HAP-1 (cell line): ENCODE results near the gene DPPA2.

ENCODE experiments used
- DNase-seq, 2 experiments: peaks; one replicate each; pipeline ENCODE4 v3.0.0-alpha.2; 2016 to 2020; ENCODE audit warnings: low spot score in 2 of 2
- H3K27me3 ChIP-seq: fragments of 250-450 bp; sonication (Bioruptor Pico); 2 replicates; pipeline ENCODE4 v1.5.1; 2020; ENCODE audit warnings: low read depth, mild to moderate bottlenecking, moderate library complexity
- H3K36me3 ChIP-seq: fragments of 250-450 bp; sonication (Bioruptor Pico); replicated peaks from 2 replicates; pipeline ENCODE4 v1.5.1; 2020; ENCODE audit warnings: mild to moderate bottlenecking
- H3K4me1 ChIP-seq: fragments of 250-450 bp; sonication (Bioruptor Pico); 2 replicates; pipeline ENCODE4 v1.5.1; 2020; ENCODE audit warnings: mild to moderate bottlenecking
- H3K4me3 ChIP-seq: fragments of 250-450 bp; sonication (Bioruptor Pico); 2 replicates; pipeline ENCODE4 v1.5.1; 2020; ENCODE audit warnings: mild to moderate bottlenecking, moderate library complexity
- H3K9me3 ChIP-seq: fragments of 250-450 bp; sonication (Bioruptor Pico); 2 replicates; pipeline ENCODE4 v1.5.1; 2020; ENCODE audit warnings: mild to moderate bottlenecking, moderate library complexity
- in situ Hi-C: fragments of 300-500 bp; cut with MboI; formaldehyde crosslinking; loops from 3 replicates; pipeline ENCODE4 v1.14.3; 2020; ENCODE audit warnings: low sequenced_read_pairs, inconsistent platforms, mixed read lengths

Gene DPPA2

GRCh38 chr3:109270779-109271178 is 45.5 kb downstream of the DPPA2 start:
- in situ Hi-C loops, result no loop called here
- no peaks in the 10 kb centered on the region for H3K36me3 ChIP-seq
- H3K27me3 ChIP-seq, result no peaks in the 10 kb centered on the region
- H3K9me3 ChIP-seq, result no peaks in the 10 kb centered on the region
- H3K4me1 ChIP-seq, result no peaks in the 10 kb centered on the region
- DNase-seq, result no peak
- H3K4me3 ChIP-seq, result no peak overlapping the region

GRCh38 chr3:109269577-109270275 is 46.6 kb downstream of the DPPA2 start:
- H3K4me1 ChIP-seq, result no peaks in the 10 kb centered on the region
- H3K36me3 ChIP-seq, result no peaks in the 10 kb centered on the region
- DNase-seq, result no peak
- no peaks in the 10 kb centered on the region for H3K9me3 ChIP-seq
- in situ Hi-C loops, result no loop called here
- H3K4me3 ChIP-seq, result no peak overlapping the region
- no peaks in the 10 kb centered on the region for H3K27me3 ChIP-seq

DNA sequence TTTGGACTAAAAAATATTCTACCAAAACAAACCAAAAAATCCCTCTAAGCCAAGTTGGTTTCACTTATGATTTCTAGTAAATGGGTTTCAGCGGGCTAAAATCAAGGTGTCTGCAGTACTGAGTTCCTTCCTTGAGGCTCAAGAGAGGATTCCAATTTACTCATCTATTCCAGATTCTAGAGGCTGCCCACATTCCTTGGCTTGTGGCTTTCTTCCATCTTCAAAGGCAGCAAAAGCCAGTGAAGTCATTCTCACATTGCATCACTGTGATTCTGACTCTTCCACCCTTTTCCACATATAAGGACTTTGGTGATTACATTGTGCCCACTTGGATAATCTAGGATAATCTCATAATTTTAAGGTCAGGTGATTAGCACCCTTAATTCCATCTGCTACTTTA is 48.1 kb downstream of the DPPA2 start:
- Histone ChIP-seq H3K36me3 (no peaks in the 10 kb centered on the region), H3K27me3 (no peaks in the 10 kb centered on the region), H3K9me3 (no peaks in the 10 kb centered on the region), H3K4me1 (no peaks in the 10 kb centered on the region), H3K4me3 (no peak overlapping the region)
- DNase-seq, result no peak
- in situ Hi-C loops, result no loop called here

DNA sequence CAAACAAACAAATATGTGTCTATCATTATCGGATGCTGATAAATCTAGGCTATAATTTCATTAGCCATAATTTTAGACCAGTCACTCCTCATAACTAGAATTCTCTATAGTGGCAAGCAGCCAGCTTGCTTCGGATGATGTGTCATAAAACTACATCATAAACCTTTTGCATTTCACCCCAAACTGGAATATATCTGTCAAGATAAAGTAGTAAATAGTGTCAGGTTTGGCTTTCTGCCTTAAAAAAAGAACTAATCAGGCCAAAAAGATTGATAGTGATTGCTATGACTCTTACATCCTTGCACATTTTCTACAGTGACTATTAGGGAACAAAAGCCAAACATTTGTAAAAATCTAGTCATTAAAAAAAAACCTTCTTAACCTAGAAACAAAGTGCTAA is 51.0 kb downstream of the DPPA2 start:
- in situ Hi-C loops, result no loop called here
- H3K27me3 ChIP-seq, result no peaks in the 10 kb centered on the region
- no peaks in the 10 kb centered on the region for H3K4me1 ChIP-seq
- no peak for DNase-seq
- no peaks in the 10 kb centered on the region for H3K9me3 ChIP-seq
- H3K36me3 ChIP-seq, result no peaks in the 10 kb centered on the region
- no peak overlapping the region for H3K4me3 ChIP-seq

- no peak for DNase-seq
- Histone ChIP-seq H3K4me1 (no peaks in the 10 kb centered on the region), H3K9me3 (no peaks in the 10 kb centered on the region), H3K36me3 (no peaks in the 10 kb centered on the region), H3K4me3 (no peak overlapping the region), H3K27me3 (no peaks in the 10 kb centered on the region)
- in situ Hi-C loops, result no loop called here
These were observed 59.0 kb downstream of the DPPA2 start for GRCh38 chr3:109257269-109257668.

GRCh38 chr3:109254770-109255169 is 61.5 kb downstream of the DPPA2 start:
- H3K4me3 ChIP-seq, result no peak overlapping the region
- H3K27me3 ChIP-seq, result no peaks in the 10 kb centered on the region
- H3K4me1 ChIP-seq, result no peaks in the 10 kb centered on the region
- DNase-seq, result no peak
- no peaks in the 10 kb centered on the region for H3K9me3 ChIP-seq
- in situ Hi-C loops, result no loop called here
- H3K36me3 ChIP-seq, result no peaks in the 10 kb centered on the region

GRCh38 chr3:109252641-109253040 is 63.7 kb downstream of the DPPA2 start:
- no peak for DNase-seq
- Histone ChIP-seq H3K4me3 (no peak overlapping the region), H3K4me1 (no peaks in the 10 kb centered on the region), H3K36me3 (no peaks in the 10 kb centered on the region), H3K9me3 (no peaks in the 10 kb centered on the region), H3K27me3 (no peaks in the 10 kb centered on the region)
- in situ Hi-C loops, result no loop called here
